ENCODE measurements around the gene LNPK. TPM values are rescaled to one million over a fixed set of nuclear protein-coding genes. Genes with fewer than 3 reads are reported as not detected.

Gene LNPK
- total RNA-seq, 2 donors from 2014 or later = 13.5 to 25.5 TPM

- Histone ChIP-seq H3K27ac (no peak overlapping the region), H3K4me1 (ENCODE audit: control insufficient read depth in 1 of 2, low read depth in 2 of 2) (no peaks in the 10 kb centered on the region), H3K4me3 (no peak overlapping the region), H3K27me3 (replicated peaks; ENCODE audit: insufficient read depth) (no peaks in the 10 kb centered on the region), H3K36me3 (no peaks in the 10 kb centered on the region), H3K9me3 (peaks cover 3% of the 10 kb centered on the region)
- DNase-seq (ENCODE audit: low spot score) (no peak), ATAC-seq (ENCODE audit: insufficient number of reproducible peaks, low FRiP score, low read depth) (no peak)
- TF ChIP-seq CTCF (IDR thresholded peaks at IDR 0.05) = no peak
Observed at GRCh38 chr2:175941699-175942098, 60.4 kb downstream of the LNPK start.

DNA sequence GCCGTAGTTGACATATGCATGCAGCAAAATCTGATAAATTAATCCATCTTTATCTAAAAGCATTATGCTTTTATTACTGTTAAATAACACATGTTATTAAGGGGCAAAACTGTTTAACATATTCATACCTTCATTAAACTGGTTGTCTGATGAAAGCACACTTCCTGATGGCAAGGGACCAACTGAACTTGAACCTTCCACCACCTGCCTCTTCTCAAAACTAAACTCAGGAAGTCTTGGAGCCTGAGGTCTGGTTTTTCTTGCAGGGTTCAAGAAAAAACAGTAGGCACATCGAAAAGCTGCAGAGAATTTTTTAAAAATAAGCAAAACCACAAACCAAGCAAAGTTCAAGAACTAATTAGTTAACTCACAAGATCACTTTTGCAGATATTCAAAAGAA, 64.9 kb downstream of the LNPK start:
- Histone ChIP-seq H3K4me1 (ENCODE audit: control insufficient read depth in 1 of 2, low read depth in 2 of 2) (no peaks in the 10 kb centered on the region), H3K4me3 (no peak overlapping the region), H3K27me3 (replicated peaks; ENCODE audit: insufficient read depth) (no peaks in the 10 kb centered on the region), H3K27ac (no peak overlapping the region), H3K36me3 (no peaks in the 10 kb centered on the region), H3K9me3 (peaks cover 3% of the 10 kb centered on the region)
- DNase-seq (ENCODE audit: low spot score) (no peak), ATAC-seq (ENCODE audit: insufficient number of reproducible peaks, low FRiP score, low read depth) (no peak)
- no peak for TF ChIP-seq CTCF (IDR thresholded peaks at IDR 0.05)

DNA sequence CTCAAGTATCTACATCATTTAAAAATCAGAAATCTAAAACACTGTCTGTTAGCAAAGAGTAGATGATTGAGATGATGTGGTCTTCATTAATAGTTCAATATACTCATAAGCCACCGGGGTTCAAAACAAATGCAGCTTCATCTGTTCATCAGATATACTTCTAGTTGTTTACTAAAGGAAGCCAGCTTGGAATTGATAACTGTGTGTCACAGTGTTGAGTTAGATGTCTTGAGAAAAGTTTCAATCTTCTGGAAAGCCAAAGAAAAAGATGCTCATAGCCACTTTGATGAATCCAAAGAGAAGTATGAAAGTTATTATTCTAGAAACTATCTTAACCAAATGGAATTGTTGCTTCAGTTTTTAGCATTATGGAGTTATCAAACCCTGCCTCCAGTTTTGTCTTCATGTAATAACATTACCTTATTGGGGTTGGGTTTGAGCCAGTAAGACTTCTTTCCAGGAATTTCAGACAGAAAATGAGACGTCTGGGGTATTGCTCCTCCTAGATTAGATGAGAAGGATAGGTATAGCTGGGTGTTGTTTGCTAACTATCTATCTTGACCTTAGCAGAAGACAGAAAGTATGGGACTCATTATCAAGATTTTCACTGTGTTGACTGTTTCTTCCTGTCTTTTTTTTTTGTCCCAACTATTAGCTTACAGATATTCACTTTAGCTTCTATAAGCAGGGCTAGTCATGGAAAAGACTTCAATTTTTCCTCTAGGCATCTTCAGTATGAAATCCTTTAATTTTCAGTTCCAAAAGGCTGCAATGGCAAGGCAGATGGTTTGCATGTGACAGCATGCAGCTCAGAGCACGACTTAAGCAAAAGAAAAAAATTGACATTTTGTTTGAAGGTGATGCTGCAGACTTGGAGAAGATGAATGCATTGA, 66.5 kb downstream of the LNPK start:
- no peaks in the 10 kb centered on the region for H3K36me3 ChIP-seq
- TF ChIP-seq CTCF (IDR thresholded peaks at IDR 0.05) = no peak

DNA sequence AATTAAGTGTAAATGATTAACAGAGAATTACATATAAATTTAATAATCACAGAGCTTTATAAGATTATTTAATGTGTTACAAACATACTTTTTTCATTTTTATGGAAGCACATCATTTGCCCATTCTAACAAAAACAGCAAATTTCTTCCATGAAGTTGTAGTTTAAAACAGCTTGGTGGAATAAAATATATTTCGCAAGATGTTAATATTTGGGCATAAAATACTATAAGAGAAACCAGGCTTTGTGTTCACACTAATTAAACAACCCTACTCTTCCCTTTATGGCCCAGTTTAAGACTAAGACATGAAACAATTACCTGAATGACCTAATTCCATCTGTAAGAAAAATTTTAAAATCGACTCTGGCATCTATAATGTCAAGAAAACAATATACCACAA, 69.4 kb downstream of the LNPK start:
- no peak overlapping the region for H3K27ac ChIP-seq
- ATAC-seq (ENCODE audit: insufficient number of reproducible peaks, low FRiP score, low read depth) (no peak), DNase-seq (ENCODE audit: low spot score) (no peak)
- no peak for TF ChIP-seq CTCF (IDR thresholded peaks at IDR 0.05)
- no peaks in the 10 kb centered on the region for H3K4me1 ChIP-seq (ENCODE audit: control insufficient read depth in 1 of 2, low read depth in 2 of 2)
- H3K9me3 ChIP-seq = no peaks in the 10 kb centered on the region
- no peaks in the 10 kb centered on the region for H3K27me3 ChIP-seq (replicated peaks; ENCODE audit: insufficient read depth)
- H3K36me3 ChIP-seq = no peaks in the 10 kb centered on the region
- H3K4me3 ChIP-seq = no peak overlapping the region

More for the DNA sequence above, 66.5 kb downstream of the LNPK start:
- Histone ChIP-seq H3K27me3 (replicated peaks; ENCODE audit: insufficient read depth) (no peaks in the 10 kb centered on the region), H3K4me3 (no peak overlapping the region), H3K4me1 (ENCODE audit: control insufficient read depth in 1 of 2, low read depth in 2 of 2) (no peaks in the 10 kb centered on the region), H3K27ac (no peak overlapping the region), H3K9me3 (no peaks in the 10 kb centered on the region)
- DNase-seq (ENCODE audit: low spot score) = no peak
- ATAC-seq (ENCODE audit: insufficient number of reproducible peaks, low FRiP score, low read depth) = no peak

DNA sequence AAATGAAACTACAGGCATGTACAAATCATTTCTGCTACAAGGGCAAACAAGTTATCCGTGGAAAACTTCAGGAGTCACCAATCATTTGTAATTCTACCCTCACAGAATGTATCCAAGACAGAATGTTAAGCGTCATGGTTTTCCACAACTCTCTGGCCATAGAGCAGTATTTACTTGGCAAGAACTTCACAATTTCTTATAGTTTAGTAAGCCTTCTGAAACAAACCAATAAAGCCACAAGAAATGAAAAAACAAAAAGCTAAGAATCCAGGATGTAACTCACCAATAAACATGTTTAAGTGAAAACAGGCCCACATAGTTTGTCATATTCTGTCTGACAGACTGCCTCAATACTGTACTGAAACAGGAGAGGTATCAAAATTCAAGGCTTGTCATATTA, 70.3 kb downstream of the LNPK start:
- no peaks in the 10 kb centered on the region for H3K4me1 ChIP-seq (ENCODE audit: control insufficient read depth in 1 of 2, low read depth in 2 of 2)
- H3K27ac ChIP-seq = peak overlapping the region in 1 of 2 donors; percentile 19
- H3K9me3 ChIP-seq = no peaks in the 10 kb centered on the region
- ATAC-seq (ENCODE audit: insufficient number of reproducible peaks, low FRiP score, low read depth) (no peak), DNase-seq (ENCODE audit: low spot score) (no peak)
- H3K4me3 ChIP-seq = no peak overlapping the region
- no peak for TF ChIP-seq CTCF (IDR thresholded peaks at IDR 0.05)
- peaks cover 4% of the 10 kb centered on the region for H3K36me3 ChIP-seq
- H3K27me3 ChIP-seq (replicated peaks; ENCODE audit: insufficient read depth) = no peaks in the 10 kb centered on the region

Measured in thoracic aorta (tissue), 2 donors.